Measurements from ENCODE around the gene SCN4B.

DNA sequence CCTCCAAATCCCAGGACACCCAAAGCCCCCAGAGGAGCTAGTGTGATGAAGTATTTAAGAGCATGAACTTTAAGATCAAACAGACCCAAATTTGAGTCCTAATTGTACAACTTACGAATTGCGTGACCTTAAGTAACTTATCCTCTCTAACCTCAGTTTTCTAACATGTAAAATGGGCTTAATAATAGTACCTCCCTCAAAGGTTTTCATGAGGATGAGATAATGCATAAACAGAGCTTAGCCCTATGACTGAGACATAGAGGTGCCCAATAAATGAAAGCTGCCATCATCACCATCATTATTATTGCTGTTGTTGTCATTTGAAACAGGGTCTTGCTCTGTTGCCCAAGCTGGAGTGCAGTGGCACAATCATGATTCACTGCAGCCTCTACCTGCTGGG, 14.6 kb upstream of the SCN4B start:
- TF ChIP-seq POLR2A (IDR thresholded peaks at IDR 0.05; ENCODE audit: extremely low read depth, insufficient read length) (no peak), MYC (IDR thresholded peaks at IDR 0.05; ENCODE audit: low read depth, low read length) (no peak)
- TF ChIP-seq, protein P1, sequence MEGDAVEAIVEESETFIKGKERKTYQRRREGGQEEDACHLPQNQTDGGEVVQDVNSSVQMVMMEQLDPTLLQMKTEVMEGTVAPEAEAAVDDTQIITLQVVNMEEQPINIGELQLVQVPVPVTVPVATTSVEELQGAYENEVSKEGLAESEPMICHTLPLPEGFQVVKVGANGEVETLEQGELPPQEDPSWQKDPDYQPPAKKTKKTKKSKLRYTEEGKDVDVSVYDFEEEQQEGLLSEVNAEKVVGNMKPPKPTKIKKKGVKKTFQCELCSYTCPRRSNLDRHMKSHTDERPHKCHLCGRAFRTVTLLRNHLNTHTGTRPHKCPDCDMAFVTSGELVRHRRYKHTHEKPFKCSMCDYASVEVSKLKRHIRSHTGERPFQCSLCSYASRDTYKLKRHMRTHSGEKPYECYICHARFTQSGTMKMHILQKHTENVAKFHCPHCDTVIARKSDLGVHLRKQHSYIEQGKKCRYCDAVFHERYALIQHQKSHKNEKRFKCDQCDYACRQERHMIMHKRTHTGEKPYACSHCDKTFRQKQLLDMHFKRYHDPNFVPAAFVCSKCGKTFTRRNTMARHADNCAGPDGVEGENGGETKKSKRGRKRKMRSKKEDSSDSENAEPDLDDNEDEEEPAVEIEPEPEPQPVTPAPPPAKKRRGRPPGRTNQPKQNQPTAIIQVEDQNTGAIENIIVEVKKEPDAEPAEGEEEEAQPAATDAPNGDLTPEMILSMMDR (IDR thresholded peaks at IDR 0.05; ENCODE audit: low read depth, low read length), result no peak
- TF ChIP-seq, protein P2, sequence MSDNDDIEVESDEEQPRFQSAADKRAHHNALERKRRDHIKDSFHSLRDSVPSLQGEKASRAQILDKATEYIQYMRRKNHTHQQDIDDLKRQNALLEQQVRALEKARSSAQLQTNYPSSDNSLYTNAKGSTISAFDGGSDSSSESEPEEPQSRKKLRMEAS (IDR thresholded peaks at IDR 0.05; ENCODE audit: low read depth, low read length), result no peak
